Choroid plexus epithelial cell (primary cell): Measurements from ENCODE around the gene PPM1E.

Experiments used
- DNase-seq: peaks from one replicate; pipeline ENCODE4 v3.0.0-alpha.2; 2010; ENCODE audit warnings: low read depth
- H3K4me3 ChIP-seq: 2 replicates; pipeline ENCODE4 v1.5.1; 2011; ENCODE audit warnings: low read depth, mild to moderate bottlenecking, control low read depth, low read length, moderate library complexity
- TF ChIP-seq, protein P1 (sequence below): conservative IDR thresholded peaks from 2 replicates; pipeline ENCODE4 v1.5.1; 2011; ENCODE audit warnings: low read depth, mild to moderate bottlenecking, control low read depth, inconsistent platforms, low read length, moderate library complexity

Gene PPM1E

DNA sequence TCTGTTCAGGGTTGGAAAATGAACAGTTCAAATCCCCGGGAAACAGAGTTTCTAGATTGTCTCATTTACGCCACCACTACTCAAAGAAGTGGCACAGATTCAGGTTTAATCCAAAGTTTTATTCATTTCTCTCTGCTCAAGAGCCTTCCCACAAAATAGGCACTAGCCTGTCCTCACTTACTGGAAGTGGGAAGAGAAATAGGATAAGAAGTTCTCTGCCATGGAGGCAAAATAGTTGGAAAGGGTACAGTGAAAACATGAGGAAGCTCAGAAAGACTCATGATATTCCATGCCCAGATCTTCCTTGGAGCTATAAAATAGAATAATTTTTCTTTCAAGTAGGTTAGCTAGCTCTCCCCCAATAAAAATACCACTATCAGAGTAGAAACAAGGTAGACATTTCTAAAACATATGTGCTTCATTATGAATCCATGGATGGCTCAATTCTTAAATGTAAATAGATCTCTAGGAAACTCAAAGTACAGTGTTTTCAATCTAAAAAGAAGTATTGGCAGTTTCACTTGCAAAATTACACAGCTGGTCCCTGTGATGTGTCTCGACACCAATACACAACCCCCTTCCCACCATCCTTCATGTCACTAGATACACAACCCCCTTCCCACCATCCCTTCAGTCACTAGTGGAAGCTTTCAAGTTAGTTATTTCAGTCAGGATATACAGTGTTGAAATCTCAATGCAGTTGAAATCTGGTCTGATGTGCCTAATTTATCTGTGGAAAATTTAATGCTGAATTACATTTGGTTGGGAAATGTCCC, 225.2 kb downstream of the PPM1E start:
- TF ChIP-seq, protein P1, sequence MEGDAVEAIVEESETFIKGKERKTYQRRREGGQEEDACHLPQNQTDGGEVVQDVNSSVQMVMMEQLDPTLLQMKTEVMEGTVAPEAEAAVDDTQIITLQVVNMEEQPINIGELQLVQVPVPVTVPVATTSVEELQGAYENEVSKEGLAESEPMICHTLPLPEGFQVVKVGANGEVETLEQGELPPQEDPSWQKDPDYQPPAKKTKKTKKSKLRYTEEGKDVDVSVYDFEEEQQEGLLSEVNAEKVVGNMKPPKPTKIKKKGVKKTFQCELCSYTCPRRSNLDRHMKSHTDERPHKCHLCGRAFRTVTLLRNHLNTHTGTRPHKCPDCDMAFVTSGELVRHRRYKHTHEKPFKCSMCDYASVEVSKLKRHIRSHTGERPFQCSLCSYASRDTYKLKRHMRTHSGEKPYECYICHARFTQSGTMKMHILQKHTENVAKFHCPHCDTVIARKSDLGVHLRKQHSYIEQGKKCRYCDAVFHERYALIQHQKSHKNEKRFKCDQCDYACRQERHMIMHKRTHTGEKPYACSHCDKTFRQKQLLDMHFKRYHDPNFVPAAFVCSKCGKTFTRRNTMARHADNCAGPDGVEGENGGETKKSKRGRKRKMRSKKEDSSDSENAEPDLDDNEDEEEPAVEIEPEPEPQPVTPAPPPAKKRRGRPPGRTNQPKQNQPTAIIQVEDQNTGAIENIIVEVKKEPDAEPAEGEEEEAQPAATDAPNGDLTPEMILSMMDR = no peak

DNA sequence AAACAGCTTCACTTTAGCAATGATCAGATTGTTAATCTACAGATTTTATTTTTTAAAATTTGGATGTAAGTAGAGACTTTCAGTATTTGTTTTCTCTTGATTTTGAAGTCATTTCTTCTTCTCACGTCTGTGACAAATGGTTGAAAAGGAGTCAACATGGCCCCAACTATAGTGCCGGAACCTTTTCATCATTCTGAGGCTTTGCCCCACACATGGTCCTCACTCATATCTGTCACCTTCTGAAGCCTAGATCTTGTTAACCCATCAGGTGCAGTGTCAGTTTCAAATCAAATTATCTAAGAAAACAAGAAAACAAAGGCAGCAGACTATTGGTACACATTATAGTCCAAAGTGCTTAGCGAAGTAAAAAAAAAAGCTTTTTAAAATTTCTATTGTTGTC, 227.0 kb downstream of the PPM1E start:
- no peak overlapping the region for H3K4me3 ChIP-seq
- TF ChIP-seq, protein P1 = no peak
- no peak for DNase-seq

More for the DNA sequence above, 225.2 kb downstream of the PPM1E start:
- no peak overlapping the region for H3K4me3 ChIP-seq
- DNase-seq = no peak

DNA sequence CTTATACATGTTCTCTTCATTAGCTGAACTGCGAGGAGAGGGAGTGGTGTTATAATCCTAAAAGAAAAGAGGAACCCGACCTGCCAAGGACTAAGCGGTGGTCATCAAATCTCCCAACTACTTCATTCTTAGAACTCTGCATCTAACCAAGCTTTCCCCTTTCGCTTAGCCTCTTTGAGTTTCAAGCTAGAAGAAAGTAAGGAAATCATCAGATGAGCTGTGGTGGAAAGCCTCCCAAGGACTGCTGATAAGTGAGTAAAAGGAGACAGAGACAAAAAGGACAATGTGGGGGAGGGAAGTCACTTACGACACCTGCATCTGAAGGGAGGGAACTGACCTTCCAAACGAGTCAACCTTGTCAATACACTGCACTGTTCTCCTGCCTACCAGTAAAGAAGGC, 229.7 kb downstream of the PPM1E start:
- TF ChIP-seq, protein P1 = no peak
- H3K4me3 ChIP-seq = no peak overlapping the region
- DNase-seq = no peak

DNA sequence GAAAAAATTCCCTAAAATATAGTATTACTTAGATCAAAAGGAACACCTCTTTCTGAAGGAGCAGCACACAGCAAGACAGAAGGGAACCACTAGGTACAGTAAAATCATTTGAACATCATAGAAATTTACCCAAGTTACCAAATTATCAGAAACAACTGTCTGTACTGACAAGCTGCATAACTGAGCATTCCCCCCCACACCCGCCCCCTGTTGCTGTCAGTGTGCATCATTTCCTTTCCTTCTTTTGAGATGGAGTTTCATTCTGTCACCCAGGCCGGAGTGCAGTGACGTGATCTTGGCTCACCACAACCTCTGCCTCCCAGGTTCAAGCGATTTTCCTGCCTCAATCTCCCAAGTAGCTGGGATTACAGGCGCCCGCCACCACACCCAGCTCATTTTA, 230.3 kb downstream of the PPM1E start:
- no peak overlapping the region for H3K4me3 ChIP-seq
- TF ChIP-seq, protein P1 = no peak
- DNase-seq = peak; percentile 48

DNA sequence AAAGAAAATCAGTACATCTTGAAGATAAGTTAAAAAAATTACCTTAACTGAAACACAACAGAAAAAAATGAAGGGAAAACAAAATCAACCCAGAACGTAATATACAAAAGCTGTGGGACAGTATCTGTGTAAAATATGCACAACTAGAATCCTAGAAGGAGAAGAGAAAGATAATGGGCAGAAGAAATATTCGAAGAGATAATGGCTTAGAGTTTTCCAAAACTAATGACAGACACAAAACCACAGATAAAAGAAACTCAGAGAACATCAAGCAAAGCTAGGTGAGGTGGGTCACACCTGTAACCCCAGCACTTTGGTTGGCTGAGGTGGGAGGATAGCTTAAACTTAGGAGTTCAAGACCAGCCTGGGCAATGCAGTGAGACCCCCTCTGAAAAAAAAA, 234.0 kb downstream of the PPM1E start:
- no peak for DNase-seq
- no peak overlapping the region for H3K4me3 ChIP-seq
- TF ChIP-seq, protein P1 = no peak

DNA sequence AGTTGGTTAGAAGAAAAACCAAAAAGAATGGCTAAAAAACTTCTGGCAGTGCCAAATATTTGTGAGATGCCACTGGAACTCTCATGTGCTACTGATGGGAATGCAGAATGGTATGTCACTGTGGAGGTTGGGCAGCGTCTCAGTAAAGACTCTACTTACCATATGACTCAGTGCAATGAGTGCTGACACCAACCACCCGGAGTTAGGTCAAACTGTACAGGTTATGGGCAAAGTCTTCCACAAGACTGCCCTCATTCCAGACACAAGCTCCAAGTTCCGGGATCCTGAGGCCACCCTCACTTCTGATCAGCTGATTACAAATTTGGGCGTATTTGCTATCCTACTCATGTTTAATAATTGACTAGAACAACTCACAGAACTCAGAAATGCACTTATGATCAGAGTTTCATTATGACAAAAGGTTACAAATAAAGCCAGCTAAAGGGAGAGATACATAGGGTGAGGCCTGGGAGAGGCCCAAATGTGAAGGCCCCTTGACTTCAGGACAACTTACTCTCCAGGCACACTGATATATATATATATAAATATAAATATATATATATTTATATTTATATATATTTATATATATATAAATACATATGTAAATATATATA, 236.2 kb downstream of the PPM1E start:
- DNase-seq = peak; percentile 83
- no peak overlapping the region for H3K4me3 ChIP-seq
- TF ChIP-seq, protein P1 = no peak

DNA sequence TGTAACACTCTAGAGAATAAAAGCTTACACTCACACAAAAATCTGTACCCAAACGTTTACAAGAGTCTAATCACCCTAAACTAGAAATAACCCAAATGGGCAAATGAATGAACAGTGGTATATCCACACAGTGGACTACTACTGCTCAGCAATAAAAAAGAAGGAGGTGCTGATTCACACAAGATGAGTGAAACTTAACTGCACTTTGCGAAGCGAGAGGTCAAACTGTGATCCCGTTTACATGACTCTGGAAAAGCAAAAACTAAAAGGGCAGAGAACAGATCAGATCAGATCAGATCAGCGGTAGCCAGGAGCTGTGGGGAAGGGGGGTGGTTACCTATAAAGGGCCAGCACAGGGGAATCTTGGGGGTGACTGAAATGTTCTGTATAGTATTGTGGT, 237.7 kb downstream of the PPM1E start:
- no peak overlapping the region for H3K4me3 ChIP-seq
- DNase-seq = no peak
- TF ChIP-seq, protein P1 = no peak
